Dedifferentiated amniotic fluid mesenchymal stem cell (primary cell): ENCODE results near the gene RECK.
"Not testable (repeated sequence)": the region's sequence is repeated elsewhere in the genome, so short reads cannot be mapped to it uniquely, and the experiment has no call there.

Source experiments
- DNase-seq: peaks from one replicate; pipeline ENCODE4 v3.0.0-alpha.2; 2016; ENCODE audit errors: extremely low spot score

The RECK gene, protein sequence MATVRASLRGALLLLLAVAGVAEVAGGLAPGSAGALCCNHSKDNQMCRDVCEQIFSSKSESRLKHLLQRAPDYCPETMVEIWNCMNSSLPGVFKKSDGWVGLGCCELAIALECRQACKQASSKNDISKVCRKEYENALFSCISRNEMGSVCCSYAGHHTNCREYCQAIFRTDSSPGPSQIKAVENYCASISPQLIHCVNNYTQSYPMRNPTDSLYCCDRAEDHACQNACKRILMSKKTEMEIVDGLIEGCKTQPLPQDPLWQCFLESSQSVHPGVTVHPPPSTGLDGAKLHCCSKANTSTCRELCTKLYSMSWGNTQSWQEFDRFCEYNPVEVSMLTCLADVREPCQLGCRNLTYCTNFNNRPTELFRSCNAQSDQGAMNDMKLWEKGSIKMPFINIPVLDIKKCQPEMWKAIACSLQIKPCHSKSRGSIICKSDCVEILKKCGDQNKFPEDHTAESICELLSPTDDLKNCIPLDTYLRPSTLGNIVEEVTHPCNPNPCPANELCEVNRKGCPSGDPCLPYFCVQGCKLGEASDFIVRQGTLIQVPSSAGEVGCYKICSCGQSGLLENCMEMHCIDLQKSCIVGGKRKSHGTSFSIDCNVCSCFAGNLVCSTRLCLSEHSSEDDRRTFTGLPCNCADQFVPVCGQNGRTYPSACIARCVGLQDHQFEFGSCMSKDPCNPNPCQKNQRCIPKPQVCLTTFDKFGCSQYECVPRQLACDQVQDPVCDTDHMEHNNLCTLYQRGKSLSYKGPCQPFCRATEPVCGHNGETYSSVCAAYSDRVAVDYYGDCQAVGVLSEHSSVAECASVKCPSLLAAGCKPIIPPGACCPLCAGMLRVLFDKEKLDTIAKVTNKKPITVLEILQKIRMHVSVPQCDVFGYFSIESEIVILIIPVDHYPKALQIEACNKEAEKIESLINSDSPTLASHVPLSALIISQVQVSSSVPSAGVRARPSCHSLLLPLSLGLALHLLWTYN

DNA sequence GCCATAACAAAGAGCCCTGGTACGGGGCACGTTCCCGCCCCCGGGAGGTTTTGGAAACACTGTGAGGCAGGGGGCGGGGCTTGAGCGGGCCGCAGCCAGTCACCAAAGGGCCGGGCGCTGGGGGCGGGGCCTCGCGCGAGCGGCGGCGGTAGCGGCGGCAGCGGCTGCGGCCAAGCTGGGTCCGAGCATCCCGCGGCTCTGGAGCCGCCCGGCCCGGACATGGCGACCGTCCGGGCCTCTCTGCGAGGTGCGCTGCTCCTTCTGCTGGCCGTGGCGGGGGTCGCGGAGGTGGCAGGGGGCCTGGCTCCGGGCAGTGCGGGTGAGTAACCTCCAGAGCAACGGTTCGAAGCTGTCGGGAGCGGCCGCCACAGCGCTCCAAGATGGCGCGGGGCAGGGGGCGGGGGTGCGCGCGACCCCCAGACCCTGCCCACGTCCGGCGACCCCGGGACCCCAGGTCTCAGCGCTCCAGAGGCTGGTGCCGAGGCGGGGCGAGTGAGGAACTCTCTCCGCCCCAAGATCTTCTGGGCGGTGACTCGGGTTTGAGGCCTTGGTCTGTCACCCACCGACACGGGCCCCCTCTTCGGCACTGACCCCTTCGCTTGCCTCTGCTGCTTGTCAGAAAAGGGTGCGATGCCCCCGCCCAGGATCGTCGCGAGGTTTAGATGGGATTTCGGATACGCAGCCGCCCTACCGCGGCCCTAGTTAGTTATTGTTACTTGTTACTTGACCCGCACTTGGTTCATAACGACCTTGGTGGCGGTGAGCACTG is at the start of gene RECK:
Gene RECK, plus strand, starts transcription at position 134 of the 769 bp plus-strand sequence. Its CDS starts 86 bp downstream, at position 220.
- peak; percentile 82 for DNase-seq

DNA sequence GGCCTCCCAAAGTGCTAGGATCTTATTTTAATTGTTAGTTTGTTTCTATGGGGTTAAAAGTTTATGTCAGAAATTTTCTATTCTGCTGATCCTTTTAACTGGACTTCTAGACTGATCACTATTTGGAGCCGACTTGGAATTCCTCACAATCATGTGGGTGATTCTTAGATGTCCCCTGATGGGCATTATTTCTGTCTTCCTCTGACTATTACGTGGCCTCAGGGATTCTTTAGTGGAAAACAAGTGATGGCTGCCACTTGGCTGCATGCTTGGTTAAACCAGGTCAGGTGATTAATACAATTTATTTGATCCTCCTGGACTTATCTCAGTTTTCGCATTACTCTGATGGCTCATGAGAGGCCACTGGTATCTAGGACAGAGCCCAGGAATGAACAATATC is 46.6 kb upstream of the RECK start:
- DNase-seq: no peak

DNA sequence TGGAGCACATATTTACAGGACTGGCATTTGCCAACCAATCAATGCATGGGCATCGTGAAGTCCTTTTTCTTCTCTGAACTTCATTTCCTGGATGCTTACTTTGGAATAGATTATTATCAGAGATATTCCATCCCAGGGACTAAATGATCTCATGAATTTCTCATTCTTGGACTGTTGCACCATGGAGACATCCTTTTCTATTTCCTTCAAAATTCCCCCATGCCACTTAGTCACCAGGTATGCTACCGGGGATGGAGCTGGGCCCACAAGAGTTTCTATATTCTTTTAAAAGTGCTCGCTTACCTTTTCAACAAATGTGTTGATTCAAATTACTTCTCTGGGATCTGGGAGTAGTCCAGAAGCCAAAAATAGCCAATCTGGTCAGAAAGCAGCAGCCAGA is 43.6 kb upstream of the RECK start:
- DNase-seq: not testable (repeated sequence)

DNA sequence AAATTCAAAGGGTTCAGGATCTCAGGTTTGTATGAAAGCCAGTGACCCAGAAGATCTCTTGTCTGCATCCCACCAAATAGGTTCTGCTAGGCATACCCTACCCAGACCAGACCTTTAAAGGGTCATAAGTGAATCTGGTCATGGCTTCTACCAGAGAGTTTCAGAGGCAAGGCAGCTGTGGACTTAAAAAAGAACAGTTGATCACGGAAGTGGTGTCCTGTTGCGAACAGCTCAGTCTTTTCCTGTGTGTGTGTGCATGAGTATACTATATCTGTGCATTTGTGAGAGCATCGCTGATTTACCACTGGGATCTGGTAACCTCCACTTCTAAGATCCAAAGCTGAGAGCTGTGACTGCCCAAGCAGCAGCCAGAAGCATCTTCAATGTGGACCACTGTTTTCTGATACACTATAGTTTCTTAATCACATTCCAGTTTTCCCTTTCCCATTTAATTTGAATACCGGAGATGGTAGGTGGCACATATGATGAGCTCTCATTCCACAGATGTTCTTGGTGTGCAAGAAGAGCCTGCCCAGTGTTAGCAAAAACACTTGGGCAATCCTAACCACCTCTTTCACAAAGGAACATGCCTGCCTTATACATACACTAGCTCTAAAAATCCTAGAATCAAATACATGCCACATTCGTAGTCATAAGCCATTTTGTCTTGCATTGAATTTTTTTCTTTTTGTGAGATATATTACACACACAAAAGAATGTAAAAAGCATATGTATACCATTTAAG is 42.6 kb upstream of the RECK start:
- DNase-seq: no peak

DNA sequence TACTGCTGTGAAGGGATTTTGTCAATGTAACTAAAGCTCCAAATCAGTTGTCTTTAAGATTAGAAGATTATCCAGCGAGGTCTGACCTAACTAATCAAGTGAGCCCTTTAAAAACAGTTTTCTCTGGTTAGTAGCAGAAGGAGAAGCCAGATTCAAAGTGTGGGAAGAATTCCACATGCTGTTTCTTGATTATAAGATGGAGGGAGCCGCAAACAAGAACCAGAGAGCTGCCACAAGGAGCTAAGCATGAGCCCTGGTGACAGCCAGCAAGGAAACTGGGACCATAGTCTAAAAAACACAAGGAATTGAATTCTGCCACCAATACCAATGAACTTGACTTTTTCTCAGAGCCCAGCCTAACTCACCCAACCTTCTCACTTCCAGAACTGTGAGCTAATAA is 41.8 kb upstream of the RECK start:
- no peak for DNase-seq

DNA sequence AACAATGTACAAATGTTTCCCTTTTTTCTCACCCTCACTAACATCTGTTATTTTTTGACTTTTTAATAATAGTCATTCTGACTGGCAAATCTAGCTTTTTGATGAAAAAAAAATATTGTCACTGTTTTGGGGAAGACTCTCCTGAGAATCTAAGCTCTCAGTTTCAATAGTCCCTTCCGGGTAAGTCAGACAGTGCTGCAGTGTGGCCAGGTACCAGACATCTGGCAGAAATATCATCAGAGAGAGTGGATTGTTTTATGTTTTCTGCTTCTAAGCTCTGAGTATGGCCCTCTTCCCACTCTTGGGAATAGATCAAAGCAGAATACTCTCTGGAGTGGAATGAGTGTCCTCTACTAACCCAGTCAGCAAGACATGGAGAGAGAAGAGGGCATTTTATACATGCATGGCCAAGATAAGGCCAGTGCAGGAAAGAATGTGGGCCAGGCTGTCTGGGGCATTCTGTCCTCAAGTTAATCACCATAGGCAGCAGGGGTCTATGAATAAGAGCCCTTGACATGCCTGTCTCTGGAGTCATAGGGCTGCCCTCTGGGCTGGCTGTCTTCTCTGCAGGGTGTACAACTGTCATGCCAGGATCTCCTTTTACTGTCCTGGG is 40.2 kb upstream of the RECK start:
- DNase-seq: no peak

DNA sequence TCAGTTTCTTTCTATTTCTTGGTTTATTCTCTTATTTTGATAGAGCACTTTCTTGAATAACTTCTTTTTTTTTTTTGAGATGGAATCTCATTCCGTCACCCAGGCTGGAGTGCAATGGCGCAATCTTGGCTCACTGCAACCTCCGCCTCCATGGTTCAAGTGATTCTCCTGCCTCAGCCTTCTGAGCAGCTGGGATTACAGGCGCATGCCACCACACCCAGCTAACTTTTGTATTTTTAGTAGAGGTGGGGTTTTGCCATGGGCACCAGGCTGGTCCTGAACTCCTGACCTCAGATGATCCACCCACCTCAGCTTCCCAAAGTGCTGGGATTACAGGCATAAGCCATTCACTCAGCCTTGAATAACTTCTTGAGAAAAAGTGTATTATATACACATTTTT is 39.7 kb upstream of the RECK start:
- not testable (repeated sequence) for DNase-seq

DNA sequence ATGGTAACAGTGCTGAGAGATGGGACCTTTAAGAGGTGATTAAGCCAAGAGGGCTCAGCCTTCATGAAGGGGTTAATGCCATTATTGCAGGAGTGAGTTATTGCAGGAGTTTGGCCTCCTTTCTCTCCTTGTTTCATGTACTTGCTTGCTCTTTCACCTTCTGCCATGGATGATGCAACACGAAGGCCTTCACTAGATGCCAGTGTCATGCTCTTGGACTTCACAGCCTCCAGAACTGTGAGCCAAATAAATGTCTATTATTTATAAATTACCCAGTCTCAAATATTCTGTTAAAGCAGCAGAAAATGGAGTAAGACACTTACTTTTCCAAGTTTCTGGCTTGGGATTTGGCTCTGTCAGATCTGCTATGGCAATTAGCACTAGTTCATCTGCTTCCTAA is 38.4 kb upstream of the RECK start:
- DNase-seq: no peak

DNA sequence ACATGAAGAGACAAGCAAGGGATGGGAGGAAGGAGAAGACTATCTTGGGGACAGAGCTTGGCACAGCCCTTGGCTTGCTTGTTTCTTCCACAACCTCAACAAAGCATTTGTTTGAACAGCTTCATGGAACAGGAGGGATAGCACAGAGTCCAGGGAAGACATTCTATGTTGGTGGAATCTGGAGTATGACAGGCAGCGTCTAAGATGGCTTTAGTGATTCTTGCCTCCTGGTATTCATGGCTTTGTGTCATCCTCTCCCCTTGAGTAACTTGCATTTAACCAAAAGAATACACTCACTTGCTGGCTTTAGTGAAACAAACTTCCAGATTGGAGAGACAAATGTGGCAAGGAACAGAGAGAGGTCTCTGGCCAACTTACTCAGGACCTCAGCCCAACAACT is 30.8 kb upstream of the RECK start:
- no peak for DNase-seq

DNA sequence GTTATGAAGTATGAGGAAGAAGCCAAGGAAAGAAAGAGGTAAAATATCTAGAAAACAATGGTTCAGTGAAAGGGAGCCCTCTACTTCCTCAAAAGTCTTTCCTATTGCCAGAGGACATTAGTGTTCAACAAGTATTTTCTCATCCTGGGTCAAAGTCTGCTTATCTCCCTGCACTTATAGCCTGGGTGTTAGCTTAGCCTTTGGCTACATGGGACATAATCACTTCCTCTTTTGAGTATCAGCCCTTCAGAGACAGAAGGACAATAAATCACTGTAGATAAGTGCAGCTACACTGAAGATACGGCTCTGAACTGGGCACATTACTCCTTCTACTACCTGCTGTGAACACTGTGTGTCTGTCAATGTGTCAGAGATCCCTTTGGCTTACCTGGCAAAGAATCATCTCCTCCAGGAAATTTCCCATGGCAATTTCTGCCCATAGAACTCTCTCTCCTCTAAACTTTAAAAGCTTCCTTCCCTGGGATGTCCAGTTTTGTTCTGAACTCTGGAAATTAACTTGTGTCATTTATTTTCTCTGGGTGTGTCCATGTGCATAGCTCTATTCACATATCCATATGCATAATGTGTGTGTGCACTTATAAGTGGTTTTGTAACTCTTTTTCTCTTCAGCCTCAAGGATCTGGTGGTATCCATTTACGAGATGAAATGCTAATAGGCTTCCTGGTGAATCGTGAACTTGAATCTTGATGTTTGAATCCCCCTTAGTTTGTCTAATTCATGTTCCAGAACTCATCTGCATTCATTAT is 30.0 kb upstream of the RECK start:
- DNase-seq: no peak

DNA sequence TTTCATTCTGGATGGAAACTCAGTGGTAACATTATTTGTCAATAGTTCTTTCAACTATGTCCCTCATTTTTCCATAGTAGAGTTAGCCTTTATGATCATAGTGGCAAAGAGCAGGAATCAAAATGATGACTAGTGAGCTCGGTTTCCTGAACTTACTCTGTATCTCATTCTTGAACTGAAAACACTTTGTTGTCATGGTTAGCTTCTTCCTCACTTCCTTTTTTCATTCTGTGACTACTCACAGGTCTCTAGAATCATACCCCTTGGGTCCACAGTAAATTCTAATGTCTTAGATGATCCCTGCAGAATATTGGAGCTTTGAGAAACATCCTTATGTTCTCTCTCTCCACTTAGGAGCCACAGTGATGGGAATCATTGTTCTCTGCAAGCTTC is 29.4 kb upstream of the RECK start:
- no peak for DNase-seq

DNA sequence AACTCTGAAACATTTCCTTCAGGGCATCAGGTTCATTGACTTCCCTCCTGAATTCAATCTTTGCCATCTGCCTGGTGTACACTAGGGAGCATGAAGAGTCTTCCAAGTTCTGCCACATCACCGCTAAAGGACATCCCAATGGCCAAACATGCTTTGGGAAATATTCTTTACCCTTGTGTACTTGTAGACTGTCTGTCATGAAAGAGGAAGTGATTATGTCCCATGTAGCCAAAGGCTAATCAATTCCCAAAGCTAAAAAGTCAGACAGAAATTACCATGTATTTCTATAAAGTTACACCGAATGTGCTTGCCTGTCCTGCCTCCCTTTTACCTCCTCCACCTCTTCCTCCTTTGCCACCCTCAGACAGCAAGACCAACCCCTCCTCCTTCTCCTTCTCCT is 28.9 kb upstream of the RECK start:
- no peak for DNase-seq

DNA sequence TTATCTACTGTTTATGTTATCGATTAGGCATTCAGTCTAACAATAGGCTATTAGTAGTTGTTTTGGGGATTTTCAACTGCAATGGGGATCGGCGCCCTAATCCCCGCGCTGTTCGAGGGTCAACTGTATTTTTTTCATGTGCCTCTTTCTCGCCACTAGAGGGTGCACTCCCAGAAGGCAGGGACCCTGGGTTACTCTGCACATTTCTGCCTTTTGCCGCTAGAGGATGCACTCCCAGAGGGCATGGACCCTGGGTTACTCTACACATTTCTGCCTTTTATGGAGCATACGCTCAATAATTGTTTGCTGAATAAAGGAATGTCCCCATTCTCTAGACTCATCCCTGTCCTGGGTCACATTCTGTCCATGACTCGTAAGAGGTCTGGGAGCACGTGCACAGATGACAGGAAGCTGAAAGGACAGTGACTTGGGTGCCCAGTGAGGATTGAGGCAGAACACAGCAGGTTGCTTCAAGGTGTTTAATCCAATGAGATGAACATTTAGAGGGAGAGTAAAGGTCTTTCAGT is 27.9 kb upstream of the RECK start:
- peak; percentile 30 for DNase-seq

DNA sequence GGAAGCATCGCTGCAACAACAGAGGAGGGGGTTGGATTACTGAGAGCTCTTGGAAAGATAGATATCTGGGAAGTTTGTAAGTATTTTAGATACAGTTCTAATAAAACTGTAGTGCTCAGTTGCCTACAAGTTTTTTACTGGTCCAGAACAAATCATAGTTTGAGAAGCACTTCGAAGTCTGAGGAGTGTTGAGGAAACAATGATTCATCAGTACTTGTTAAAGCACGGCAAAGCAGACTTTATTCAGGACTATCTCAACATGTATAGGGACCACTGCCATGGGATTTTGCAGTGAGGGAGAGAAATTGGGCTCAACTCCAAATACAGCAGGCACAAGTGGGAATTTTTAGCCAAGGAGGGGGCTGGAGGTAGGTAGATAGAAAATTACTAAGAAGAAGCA is 25.3 kb upstream of the RECK start:
- DNase-seq: no peak

DNA sequence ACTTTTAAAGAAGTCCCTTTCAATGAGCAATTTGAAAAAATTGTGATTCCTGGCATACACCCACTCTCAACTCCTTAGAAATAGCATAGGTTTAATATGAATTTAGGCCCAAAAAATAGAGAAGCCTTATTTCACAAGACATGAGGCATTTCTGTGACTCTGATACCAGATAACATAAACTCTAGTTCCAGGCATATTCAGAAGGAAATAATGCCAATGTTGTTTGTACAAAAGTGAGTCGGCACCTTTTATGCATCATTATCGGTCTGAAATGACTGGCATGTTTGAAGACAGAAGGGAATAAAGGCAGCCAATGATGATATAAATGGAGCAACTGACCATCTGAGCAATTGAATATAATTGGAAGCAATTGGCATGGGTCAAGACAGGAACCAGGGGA is 19.4 kb upstream of the RECK start:
- DNase-seq: no peak

DNA sequence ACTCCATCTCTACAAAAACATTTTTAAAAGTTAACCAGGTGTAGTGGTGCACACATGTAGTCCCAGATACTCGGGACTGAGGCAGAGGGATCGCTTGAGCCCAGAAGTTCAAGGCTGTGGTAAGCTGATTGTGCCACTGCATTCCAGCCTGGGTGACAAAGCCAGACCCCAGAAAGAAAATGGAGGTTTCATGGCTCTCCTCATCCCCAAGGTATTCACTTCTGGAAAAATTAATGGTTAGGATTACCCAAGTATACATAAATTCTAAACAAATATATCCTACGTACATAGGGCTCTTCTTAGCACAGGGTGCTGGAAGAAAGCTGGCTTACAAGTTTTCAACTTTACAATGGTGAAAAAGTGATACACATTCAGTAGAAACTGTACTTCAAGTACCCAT is 18.6 kb upstream of the RECK start:
- DNase-seq: no peak

DNA sequence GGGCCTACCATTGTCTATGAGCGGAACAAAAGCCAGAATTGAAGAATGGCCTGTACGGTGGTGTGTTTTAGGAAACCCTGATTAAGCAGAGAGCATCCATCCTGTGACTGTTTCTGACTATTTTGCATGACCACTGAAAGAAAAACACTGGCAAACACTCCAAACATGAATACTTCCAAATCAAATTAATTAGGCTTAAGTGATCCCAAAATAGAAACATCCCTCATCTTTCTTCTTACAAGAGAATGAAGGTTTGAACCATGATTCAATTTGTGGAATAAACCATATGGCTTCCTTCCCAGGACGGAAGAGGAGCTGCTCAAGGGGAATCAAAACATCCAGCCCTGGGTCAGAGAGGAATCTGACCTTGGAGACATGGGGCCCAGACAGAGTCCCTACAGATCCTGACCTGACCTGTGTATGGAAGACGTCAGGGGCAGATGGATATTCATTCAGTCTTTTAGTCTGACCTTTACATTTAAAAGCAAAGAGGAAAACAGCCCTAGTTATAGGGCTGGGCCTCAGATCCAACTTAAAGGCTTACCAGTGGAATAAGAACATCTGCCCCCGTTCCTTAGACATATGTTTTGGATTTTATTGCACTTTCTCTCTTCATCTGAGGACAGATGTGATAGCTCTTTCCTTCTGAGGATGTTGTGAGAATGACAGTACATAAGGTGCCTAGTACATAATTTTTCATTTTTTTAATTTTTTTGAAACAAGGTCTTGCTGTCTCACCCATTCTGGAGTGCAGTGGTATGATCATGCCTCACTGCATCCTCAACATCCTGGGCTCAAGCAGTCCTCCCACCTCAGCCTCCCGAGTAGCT is 17.6 kb upstream of the RECK start:
- DNase-seq: peak; percentile 36

DNA sequence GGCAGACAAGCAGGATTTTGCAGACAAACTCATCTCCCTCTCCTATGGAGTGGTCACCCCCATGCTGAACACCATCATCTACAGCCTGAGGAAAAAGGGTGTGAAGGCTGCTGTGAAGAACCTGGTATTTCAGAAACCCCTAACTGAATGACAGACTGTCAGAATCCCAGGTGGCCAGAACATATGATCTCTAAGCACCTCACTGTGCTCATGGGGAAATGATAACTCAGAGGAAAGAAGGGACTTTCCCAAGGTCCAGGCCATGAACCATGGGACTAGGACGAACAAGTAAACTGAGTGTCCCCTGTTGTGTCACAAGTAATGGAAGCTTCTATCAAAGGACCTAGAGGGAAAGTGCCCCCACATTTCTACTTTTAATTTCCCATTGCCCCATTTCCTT is 14.7 kb upstream of the RECK start:
- DNase-seq: no peak
